GM13976 (cell line): ENCODE data around the gene WFIKKN1.

Experiments used
- DNase-seq: peaks from one replicate; pipeline ENCODE4 v3.0.0; 2012; ENCODE audit warnings: low spot score
- CTCF ChIP-seq: IDR thresholded peaks from 2 replicates; pipeline ENCODE4 v1.5.1; 2012; ENCODE audit warnings: borderline replicate concordance, mild to moderate bottlenecking; ENCODE audit not compliant: insufficient read depth; ENCODE audit errors: extremely low read depth, missing control alignments, control extremely low read depth
- in situ Hi-C: fragments of 300-500 bp; cut with MboI; formaldehyde crosslinking; loops from one replicate; pipeline ENCODE4 v1.12.0; 2022; ENCODE audit warnings: low sequenced_read_pairs, mixed read lengths, inconsistent platforms; ENCODE audit not compliant: unreplicated experiment

Gene WFIKKN1

GRCh38 chr16:590815-591200 lies 40.0 kb upstream of the WFIKKN1 start:
- in situ Hi-C loops: no loop called here
- no peak for TF ChIP-seq CTCF
- no peak for DNase-seq

GRCh38 chr16:591231-591630 lies 39.6 kb upstream of the WFIKKN1 start:
- no peak for DNase-seq
- in situ Hi-C loops: no loop called here
- no peak for TF ChIP-seq CTCF

- no peak for DNase-seq
- in situ Hi-C loops: no loop called here
- TF ChIP-seq CTCF: no peak
These were observed 38.8 kb upstream of the WFIKKN1 start for GRCh38 chr16:591892-592517.

DNA sequence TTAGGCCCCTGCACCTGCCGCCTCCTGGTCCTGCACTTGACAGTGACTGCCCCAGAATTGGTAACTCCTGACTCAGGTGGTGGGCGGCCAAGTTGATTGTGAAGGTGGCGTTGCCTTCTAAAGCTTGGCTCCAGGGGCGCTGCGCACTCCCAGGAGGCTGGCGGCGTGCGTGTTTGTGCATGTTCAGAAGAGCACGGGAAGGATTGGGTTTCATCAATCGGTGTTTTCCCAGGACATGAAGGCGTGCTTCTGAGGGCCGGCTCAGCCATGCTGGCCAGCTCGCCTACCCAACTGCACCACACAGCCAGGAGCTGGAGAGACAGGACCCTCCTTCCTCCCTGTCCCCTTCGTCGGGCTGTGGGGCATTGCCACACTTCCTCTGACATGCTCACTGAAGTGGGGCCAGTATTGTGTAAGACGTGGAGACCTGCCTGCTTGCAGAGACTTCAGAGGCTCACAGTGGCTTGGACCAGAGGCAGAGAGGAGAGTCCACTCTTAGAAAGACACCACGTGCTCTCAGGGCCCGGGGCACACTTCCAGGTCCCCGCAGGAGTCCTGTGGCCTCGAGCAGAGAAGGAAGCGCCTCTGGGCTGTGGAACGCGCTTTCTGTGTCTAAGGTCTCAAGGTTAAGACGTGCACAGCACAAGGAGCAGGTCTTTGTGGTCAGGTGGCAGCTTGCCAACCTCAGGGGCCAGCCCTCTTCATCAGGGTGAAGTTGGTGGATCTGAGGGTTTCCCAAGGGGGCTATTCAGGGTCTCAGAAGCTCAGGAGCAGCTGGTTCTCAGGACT lies 38.1 kb upstream of the WFIKKN1 start:
- TF ChIP-seq CTCF: no peak
- DNase-seq: no peak
- in situ Hi-C loops: no loop called here

DNA sequence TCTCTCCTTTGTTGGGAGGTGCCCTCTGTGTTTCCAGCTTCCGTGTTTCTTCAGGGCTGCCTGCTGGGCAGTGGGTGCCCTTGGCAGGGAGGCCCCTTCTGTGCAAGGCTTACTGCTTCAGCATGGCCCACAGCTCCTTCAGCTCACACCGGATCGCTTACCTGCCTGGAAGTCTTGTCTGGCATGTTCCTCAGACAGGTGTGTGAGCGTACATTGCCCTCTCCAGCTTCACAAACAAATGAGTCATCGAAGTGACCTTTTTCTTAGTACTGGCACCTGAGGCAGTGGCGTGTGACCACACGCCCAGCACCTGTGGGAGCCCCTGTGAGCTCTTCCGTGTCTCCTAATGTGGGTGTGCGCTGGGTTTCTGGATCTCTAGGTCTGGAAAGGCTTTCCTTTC lies 37.4 kb upstream of the WFIKKN1 start:
- DNase-seq: no peak
- no peak for TF ChIP-seq CTCF
- in situ Hi-C loops: no loop called here

- DNase-seq: no peak
- TF ChIP-seq CTCF: no peak
- in situ Hi-C loops: no loop called here
These were observed 37.0 kb upstream of the WFIKKN1 start for GRCh38 chr16:593807-594206.

DNA sequence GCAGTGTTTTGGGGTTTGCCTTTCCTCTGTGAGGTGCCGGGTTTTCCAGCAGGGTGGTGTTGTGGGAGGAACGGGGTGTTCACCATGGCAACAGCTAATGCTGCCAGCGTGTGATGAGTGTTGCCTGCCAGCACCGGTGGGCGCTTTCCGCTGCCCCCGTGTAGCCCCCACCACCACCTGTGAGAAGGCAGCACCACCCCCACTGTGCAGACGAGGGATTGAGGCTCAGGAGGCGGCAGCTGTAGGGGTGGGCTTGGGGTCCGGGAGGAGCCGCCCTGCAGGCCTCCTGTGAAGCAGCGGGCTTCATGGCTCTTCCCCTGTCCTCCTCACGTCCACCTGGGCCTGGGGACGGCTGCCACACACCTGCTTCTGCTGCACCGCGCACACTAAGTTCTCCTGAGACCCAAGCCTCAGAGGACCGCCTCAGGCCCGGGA lies 35.7 kb upstream of the WFIKKN1 start:
- no peak for DNase-seq
- no peak for TF ChIP-seq CTCF
- in situ Hi-C loops: no loop called here
